NCI-H1930 (cell line): ENCODE results near the gene MPDZ.

Experiments
- DNase-seq, 2 experiments: peaks; one replicate each; lab custom pipeline; 2025; lab: John Stamatoyannopoulos, UW

The MPDZ gene, protein sequence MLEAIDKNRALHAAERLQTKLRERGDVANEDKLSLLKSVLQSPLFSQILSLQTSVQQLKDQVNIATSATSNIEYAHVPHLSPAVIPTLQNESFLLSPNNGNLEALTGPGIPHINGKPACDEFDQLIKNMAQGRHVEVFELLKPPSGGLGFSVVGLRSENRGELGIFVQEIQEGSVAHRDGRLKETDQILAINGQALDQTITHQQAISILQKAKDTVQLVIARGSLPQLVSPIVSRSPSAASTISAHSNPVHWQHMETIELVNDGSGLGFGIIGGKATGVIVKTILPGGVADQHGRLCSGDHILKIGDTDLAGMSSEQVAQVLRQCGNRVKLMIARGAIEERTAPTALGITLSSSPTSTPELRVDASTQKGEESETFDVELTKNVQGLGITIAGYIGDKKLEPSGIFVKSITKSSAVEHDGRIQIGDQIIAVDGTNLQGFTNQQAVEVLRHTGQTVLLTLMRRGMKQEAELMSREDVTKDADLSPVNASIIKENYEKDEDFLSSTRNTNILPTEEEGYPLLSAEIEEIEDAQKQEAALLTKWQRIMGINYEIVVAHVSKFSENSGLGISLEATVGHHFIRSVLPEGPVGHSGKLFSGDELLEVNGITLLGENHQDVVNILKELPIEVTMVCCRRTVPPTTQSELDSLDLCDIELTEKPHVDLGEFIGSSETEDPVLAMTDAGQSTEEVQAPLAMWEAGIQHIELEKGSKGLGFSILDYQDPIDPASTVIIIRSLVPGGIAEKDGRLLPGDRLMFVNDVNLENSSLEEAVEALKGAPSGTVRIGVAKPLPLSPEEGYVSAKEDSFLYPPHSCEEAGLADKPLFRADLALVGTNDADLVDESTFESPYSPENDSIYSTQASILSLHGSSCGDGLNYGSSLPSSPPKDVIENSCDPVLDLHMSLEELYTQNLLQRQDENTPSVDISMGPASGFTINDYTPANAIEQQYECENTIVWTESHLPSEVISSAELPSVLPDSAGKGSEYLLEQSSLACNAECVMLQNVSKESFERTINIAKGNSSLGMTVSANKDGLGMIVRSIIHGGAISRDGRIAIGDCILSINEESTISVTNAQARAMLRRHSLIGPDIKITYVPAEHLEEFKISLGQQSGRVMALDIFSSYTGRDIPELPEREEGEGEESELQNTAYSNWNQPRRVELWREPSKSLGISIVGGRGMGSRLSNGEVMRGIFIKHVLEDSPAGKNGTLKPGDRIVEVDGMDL (N-terminal part only)

DNA sequence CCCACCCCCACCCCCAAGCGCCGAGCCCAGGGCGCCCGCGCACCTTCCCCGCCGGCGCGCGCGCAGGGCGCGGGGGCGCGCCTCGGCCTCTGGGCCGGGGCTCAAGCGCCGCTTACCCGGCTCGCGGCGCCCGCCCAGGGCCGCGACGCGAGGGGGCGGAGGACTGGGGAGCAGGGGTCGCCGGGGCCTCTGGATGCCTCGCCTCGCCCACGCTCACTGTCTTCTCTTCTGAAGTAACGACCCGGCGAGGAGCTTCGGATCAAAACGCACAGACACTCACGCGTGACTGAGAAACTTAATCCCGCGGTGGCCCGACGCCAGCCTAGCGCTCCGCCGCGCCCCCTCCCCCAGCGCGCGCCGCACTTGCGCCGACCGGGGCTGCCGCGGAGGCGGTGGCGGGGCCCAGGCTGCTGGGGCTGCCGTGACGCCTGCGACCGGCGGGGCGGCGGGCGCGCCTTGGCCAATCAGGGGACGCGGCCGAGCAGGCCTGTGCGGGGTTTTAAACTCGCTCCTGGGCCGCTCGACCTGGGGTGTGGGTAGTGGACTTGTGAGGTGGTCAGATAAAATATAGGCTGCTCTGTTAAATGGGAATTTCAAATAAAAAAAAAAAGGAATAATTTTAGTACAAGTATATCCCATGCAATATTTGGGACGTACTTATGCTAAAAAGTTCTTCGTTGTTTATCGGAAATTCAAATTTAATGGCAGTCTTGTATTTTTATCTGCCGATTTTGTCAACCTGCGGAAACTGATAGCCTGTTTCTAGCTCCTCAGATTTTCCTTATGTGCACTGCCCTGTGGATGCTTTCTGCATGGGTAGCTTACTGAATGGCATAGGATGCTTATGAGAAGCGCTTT is at the start of gene MPDZ:
MPDZ (minus strand) TSS at position 409 of the 858 bp plus-strand sequence. CDS start 29,377 bp downstream, outside the sequence.
- DNase-seq, result peak; percentile 79 to 88

DNA sequence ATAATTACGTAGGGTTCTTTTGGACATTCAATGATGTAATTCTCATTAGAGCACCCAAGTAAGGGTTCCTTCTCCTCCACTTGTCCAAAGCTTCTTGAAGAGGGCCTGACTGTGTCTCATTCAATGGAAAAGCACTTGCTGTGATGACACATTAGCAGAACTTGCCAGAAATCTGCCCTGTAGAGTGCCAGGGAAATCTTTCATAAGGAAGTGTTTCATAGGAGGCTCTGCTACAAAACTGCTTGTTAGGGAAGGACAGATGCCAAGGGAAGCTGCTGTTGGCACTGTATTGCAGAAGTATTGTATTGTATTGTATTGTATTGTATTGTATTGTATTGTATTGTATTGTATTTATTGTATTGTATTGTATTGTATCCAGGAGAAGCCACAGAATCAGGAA is 45.5 kb upstream of the MPDZ start:
- DNase-seq, result no peak

DNA sequence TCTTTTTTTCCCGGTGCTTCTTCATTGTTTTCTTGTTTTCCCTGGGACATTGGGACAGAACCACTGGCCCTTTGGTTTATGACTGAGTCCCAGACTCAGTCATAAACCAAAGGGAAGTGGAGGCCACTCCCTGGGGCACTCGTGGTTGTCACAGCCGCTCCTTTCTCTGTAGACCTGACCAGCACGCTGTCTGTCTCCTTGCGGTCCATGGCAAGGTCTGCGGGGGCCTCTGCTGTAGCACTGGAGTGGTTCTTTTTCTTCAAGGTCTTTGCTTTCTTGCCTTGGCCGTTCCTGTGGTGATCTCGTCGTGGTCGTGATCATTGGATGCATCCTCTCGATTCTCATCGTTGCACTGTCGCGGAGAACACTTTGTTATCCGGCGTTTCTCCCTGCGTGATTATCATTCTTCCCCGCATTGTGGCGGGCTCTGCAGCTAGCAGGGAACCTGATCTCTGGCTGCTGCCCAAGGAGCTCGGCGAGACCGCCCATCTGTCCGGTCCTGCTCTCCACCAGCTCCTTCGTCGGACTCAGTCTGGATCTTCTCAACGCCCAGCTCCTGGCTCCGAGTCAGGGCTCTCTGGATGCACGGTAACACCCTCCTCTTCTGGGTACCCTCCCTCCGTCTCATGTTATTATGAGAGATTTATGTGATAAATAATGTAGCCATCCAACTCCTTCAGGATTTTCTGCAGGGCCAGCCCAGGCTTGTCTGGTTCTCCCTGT is 43.5 kb upstream of the MPDZ start:
- no peak for DNase-seq

DNA sequence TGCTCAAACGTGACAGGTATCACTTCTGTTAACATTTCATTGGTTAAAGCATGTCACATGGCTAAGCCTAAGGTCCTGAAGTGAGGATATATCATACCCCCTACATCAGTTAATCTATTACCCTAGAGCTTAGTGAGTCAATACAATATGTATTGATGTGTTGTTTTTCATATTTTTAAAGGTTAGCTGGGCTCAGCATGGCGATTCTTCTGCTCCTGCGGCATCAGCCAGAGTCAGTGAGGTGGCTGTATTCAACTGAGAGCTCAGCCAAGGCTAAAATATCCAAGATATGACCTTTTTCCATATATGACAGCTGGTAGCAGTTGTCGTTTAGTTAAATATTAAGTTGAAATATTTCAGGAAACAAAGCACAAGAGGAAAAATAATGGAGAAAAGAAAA is 38.5 kb upstream of the MPDZ start:
- DNase-seq, result no peak

DNA sequence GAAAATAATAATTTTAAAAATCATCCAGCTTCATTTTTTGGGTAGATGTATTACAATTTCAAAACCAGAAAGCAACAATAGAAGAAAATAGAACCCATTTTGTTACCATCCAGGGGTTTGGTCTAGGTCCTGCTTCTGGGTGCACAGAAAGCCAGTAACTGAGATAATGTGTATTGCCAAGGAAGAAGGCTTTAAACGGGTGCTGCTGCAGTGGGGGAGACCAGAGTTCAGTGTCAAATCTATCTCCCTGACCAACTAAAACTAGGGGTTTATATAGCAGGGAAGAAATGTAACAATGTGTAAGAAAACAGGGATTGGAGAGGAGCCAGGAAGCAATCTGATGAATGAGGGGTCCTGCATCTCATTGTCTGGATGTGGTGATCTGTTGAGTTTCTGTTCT is 17.5 kb upstream of the MPDZ start:
- no peak for DNase-seq

DNA sequence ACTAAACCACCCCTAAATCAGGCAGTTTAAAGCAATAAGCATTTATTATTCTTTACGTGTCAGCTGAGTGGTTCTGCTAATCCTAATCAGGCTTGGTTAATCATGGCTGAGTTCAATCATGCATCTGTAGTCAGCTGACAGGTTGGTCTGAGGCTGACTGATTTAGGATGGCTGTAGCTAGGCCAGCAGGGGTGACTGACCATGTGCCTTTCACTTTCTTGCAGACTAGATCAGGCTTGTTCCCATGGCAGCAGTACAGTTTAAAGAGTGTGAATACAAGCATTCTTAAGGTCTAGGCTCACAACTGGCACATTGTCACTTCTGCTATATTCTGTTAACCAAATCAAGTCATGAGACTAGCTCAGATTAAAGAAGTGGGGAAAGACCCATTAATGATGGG is 16.1 kb upstream of the MPDZ start:
- no peak for DNase-seq

DNA sequence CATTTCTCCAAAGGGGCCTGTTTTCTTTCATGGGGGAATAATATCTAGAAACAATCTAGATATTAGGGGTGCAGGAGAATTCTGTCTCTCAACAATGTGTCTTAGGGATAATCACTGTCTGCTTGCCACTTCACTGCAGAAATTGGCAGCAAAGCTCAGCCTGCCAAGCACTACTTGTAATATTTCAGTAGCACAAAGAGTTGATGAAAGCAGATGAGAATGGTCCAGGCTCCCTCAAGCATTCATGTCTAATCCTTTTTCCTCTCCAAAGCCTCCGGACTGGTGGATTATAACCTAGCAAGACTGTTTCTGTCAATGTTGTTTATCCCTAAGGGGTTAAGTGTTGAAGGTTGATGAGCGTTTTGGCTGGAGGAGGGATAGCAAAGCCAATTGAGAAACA is 13.3 kb upstream of the MPDZ start:
- DNase-seq, result no peak

DNA sequence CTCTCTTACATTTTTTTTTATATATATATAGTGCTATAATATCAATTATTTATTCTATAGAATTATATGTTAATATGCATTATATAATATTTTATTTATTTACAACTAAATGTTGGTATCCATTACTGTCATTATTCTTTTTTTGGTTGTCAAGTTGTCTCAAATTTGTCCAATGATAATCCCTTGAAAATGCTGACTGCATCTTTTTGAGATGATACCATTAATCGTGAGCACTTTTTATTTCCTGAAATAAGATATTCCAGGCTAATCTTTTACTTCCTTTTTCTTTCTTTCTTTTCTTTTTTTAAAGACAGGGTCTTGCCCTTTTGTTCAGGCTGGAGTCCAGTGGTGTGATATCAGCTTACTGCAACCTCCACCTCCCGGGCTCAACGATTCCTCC is 12.7 kb upstream of the MPDZ start:
- DNase-seq, result no peak

DNA sequence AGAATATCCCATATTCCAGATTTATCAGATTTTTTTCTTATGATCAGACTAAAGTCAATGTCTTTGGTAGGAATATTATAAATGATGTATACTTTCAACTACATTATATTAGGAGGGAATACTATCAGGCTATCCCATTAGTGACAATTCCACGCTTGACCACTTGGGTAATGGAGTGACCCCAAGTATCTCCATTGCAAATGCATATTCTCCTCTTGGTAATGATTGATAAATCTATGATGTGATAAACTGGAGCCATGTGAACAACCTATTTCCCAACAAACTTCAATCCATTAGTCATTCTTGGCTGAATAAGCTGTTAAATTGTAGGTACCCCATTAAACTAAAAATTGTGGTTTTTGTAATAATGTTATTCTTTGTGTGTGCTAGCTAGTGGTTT is 12.2 kb upstream of the MPDZ start:
- no peak for DNase-seq

DNA sequence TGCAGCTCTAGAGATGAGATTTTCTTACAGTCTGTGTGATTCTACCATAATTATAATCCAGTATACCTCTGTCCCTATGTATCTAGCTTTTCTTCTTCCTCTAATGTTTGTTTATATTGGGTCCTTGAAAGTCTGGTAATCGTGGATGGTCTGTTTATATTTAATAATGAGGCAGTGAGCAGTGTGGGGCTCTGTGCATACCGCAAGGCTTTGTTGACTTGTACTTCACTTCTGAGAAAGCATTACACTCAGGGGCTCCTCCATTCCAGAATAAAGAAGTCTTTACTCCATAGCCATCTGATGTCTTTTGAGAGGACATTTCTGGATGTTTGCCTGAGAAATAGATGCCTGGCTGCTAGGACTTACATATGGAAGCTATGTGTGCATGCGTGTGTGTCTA is 4.5 kb upstream of the MPDZ start:
- DNase-seq, result no peak

DNA sequence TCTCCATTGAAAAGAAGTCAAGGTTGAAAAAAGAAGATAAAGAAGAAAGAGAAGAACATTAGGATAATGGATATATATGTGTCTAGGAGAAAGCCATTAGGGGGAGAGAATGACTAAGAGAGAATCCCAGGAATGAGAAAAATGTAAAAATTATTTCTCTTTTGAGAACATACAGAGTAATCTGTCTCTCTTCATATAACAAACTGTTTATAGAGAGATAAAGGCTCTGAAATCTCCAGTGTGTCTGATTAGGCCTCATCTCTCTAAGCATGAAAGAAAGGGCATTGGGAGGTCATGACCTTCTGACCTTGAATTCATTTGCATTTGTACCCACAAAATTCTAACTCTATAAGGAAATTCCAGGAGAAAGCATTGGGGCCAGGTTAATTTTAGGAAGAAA is 3.5 kb upstream of the MPDZ start:
- no peak for DNase-seq

DNA sequence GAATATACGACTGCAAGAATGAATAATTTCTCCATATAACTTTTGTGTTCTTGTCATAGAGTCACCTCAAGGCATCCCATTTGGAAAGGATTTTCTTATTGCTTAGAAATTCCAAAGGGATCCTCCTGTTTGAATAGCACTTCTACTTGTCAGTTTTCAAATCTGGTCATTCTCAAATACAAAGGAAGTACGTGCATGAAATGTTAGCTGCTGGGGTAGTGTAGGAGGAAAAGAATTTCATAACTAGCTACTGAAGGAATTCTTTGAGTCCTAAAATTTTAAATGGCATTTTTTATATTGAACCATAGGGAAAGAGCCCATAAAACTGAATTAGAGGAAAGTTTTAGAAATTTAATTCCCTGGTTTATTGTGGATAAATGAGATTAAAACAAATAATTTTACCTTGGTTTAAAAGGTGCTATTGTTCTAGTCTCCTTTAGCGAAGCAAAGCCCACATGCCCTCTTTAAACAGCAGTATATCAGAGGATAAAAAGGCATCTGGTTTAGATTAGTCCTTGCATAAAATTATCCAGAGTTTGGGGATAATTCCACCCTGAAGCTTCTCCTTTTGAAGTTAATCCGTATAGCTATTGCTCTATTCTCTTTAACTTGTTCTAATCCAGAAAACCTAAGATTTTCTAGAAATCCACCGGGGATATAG is 2.0 kb upstream of the MPDZ start:
- no peak for DNase-seq

DNA sequence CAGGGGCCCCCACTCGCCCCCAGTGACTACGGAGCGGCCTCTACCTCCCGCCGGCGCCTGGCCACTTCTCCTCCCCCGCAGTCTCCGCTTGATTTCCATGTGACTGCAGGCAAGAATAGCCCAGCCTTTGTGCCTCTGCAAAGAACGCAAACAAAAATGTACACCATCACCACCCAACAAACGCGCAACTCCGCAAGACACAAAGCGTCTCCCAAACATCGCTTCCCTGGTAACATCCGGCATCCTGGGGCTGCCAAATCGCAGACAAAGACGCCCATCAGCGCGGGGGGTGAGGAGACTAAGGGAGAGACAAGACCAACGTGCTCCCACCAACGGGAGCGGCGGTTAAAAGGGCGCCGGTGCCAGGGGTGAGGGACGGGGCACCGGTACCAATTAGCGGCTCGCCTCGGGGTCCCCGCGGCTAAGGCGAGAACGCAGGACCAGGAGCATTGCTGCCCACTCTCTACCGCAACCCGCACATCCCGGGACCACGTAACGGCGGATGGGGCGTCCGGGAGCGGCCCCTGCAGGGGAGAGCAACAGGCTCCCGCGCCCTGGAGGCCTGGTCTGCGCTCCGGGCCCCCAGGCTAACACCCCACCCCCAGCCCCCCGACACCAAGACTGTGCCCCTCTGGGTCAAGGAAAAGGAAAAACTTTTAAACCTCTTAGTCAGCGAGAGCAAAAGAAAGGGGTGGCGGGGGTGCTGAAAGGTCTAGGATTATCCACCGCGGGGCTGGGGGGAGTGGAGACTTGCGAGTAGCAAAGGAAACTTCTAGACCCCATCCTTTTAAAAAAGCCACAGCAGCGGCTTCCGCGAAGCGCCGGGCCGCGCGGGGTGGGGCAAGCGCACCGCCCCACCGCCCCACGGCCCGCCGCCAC is 885 bp downstream of the MPDZ start:
- peak; percentile 47 to 48 for DNase-seq

DNA sequence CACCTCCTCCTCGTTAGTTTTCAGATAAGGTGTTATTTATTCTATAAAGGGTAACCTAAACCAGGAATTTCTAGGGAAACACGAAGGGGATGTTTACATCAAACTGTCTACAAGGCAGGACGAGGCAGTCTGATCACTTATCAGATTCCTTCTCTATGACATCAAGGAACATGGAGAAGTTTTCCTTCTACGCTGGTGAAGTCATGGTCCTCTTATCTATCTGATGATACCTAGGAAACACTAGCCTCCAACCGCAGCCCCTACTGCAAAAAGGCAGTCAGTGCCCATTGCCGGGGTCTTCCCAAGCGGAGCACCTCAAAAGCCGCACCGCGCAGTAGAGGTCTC is 1.5 kb downstream of the MPDZ start:
- peak in 1 of 2 experiments; percentile 48 for DNase-seq

DNA sequence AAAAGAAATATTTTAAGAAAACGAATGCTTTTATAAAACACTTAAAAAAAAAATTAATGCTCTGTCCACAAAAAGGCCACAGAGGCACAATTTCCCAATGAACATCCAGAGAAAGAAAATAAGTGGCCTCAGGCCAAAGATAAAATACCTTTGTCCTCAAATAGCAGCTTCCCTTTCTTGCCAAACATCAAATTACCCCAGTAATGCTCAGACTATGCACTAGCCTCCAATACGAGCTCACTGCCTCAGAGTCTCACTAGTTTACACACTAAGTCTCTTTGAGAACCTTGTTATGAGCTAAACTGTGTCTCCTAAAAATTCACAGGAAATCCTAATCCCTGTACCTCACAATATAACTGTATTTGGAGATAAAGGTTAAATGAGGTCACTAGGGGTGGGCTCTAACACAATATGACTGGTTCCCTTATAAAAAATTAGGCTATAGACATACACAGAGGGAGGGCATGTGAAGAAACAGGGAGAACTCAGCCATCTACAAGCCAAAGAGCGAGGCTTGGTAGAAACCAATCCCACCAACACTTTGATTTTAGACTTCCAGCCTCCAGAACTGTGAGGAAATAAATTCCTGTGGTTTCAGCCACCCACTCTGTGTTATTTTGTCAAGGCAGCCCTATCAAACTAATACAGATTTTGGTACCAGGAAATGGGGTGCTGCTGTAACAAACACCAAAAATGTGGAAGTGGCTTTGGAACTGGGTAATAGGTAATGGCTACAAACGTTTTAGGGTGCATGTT is 4.4 kb downstream of the MPDZ start:
- DNase-seq, result no peak

DNA sequence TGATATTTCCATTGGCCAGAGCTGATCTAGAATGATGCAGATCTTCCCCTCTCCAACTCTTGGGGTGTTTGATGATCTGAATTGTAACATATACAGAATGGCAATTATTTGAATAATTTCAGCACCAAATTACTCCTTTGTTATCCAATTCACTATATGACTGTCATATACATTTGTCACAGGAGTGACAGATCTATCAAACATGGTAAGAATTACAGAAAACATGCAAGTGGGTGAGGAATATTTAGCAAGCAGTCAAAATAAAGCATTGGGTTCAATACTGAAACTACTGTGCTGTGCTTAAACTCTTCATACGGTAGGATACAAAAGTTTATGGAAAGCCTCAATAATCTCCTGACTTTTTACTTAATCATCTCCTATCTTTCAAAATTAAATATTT is 8.8 kb downstream of the MPDZ start:
- no peak for DNase-seq

DNA sequence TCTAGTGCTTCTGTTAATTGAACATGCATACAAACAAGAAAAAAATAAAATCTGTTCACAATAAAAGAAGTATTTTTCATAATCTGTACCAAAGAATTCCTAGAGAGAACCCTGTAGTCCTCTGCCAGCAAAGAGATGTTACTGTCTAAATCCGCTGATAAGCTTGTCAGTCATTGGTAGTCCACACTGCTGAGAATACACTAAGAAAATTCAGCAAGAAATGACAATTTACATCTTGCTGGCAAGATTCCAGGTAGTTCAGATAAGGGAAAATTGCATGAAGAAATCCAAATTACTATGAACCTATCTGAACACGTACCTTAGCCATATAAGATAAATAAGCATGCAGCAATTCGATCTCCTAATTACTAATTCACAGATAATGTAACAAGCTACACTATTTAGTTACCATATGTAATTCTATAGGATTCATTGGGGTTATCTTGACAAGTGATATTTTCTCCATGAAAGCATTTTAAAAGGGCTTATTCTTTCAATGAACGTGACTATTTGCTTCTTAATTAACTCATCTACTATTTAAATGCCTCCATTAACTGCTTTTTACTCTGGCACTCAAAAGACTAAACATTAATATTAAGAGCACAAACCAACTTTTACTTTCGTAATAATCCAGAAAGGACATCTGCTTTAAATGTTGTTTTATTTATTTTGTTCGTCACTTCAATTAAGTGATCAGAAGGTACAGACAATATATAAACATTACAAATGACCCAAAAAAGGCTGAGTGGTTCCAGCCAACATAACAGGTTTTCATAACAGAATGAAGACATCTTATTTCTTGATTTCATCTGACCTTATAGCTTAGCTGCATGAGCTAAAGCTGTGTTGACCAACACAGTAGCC is 9.7 kb downstream of the MPDZ start:
- DNase-seq, result no peak

DNA sequence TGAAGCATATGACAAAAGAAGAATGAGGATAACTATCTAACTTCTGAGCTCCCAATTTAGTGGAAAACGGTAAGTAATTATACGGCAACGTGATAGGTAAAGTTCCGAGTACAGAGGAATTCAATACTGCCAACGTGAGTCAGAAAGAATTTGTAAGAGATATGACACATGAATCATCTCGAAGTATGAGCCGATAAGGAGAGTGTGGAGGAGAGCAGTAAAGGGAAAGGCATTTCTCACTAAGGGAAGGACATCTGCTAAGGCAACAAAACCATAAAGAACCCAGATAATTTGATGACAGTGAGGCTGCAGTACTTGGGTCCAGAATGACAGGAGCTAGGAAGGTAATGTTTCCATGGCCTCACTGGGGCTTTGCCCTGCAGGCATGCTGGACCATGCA is 11.0 kb downstream of the MPDZ start:
- DNase-seq, result no peak
